ENCODE data around the gene ZNF524.
"Not testable (repeated sequence)": the region's sequence is repeated elsewhere in the genome, so short reads cannot be mapped to it uniquely, and the experiment has no call there.

ZNF524 gene

DNA sequence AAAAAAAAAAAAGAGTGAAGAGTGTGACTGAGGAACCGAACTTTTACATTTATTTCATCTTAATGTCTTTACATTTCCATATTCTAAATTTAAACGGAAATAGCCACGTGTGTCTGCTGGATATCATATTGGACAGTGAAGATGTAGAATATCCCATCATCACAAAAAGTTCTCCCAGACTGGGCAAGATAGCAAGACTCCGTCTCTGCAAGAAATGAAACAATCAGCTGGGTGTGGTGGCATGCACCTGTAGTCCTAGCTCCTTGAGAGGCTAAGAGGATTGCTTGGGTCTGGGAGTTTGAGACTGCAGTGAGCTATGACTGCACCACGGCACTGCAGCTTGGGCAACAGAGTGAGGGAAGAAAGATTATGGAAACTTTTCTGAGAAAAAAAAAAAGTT, 23.3 kb upstream of the ZNF524 start:
- H3K27me3 Mint-ChIP-seq: no peaks in the 10 kb centered on the region
- peaks cover 23 to 27% of the 10 kb centered on the region in 2 donors for H3K36me3 Mint-ChIP-seq
- H3K9me3 Mint-ChIP-seq: peaks cover 2 to 4% of the 10 kb centered on the region in 2 donors
- H3K4me3 Mint-ChIP-seq: no peak overlapping the region
- H3K4me1 Mint-ChIP-seq: peaks cover 15 to 17% of the 10 kb centered on the region in 2 donors
- H3K27ac Mint-ChIP-seq: no peak overlapping the region
- DNase-seq (no peak), ATAC-seq (replicated peaks) (no peak)

DNA sequence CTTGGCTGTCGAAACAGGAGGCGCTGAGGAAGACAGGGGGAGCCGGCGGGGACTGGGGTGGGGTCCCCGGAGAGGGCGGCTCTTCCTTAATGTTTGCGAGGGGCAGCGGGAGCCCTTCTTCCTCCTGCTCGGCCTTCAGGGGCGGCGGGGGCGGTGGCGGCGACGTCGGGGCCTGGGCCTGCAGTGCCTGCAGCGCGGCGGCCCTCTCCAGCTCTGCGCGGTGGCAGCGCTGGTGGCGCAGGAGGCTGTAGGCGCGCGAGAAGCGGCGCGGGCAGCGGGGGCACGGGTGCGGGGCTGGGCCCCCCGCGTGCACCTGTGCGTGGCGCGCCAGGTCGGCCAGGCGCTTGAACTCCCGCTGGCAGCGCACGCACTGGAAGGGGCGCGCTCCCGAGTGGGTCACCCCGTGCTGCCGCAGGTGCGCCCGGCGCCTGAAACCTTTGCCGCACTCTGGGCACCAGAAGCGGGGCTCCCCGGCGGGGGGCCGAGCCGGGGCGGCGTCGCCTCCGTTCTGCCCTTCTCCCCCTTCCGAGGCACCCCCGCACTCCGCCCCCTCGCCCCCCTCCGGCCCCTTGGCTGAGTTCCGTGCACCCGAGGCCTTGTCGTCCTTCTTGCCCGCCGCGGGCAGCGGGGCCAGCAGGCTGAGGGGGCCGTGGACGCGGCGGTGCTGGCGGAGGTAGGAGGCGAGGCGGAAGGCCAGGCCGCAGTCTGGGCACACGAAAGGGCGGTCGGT, 21.9 kb upstream of the ZNF524 start:
- H3K4me3 Mint-ChIP-seq: no peak overlapping the region
- H3K4me1 Mint-ChIP-seq: peaks cover 18 to 22% of the 10 kb centered on the region in 2 donors
- peaks cover 2 to 4% of the 10 kb centered on the region in 2 donors for H3K9me3 Mint-ChIP-seq
- DNase-seq: no peak
- peaks cover 23 to 27% of the 10 kb centered on the region in 2 donors for H3K36me3 Mint-ChIP-seq
- no peaks in the 10 kb centered on the region for H3K27me3 Mint-ChIP-seq
- no peak for ATAC-seq (replicated peaks)
- H3K27ac Mint-ChIP-seq: no peak overlapping the region

- Mint-ChIP-seq H3K9me3 (peaks cover 2 to 4% of the 10 kb centered on the region in 2 donors), H3K27me3 (no peaks in the 10 kb centered on the region), H3K36me3 (peaks cover 23 to 27% of the 10 kb centered on the region in 2 donors), H3K27ac (peak overlapping the region; percentile 90), H3K4me3 (peak overlapping the region; percentile 86 to 88), H3K4me1 (peaks cover 18 to 22% of the 10 kb centered on the region in 2 donors)
- ATAC-seq (replicated peaks) (no peak), DNase-seq (no peak)
Observed at GRCh38 chr19:55578761-55579747, 21.0 kb upstream of the ZNF524 start.

DNA sequence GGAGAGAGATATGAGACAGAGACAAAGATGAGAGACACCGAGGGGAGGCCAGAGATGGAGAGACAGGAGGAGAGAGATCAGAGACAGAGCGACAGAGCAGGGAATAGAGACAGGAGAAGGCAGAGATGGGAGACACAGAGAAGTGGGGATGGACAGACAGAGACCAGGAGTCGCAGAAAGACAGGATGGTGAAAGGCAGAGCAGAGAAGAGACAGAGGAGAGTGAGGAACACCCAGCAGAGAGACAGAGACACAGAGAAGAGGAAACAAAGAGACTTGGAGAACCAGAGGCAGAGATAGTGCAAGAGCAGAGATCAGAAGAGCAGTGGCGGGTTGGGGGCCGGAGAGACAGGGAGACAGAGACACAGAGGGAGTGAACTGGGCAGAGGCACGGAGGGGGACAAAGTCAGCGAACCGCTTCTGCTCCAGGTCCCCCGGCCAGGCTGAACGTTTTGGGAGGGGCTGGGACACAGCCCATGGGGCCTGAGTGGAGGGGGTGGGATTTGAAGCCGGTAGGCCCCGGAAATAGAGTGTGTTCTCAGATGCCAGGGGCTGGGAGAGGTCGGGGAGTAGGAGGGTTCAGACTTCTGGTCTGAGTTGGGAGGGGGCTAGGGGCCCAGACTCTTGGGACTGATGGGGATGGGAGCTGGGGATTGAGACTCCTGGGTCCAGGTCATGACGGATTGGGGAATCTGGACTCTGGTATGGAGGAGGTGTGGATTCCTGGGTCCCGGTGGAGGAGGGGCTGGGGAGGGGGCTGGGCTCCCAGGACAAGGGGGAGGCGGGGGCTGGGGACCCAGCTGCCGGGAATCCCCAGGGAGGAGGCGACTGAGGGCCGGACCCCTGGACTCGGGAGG, 20.1 kb upstream of the ZNF524 start:
- no peaks in the 10 kb centered on the region for H3K27me3 Mint-ChIP-seq
- peak; percentile 29 to 44 for ATAC-seq (replicated peaks)
- H3K4me3 Mint-ChIP-seq: peak overlapping the region; percentile 86 to 88

DNA sequence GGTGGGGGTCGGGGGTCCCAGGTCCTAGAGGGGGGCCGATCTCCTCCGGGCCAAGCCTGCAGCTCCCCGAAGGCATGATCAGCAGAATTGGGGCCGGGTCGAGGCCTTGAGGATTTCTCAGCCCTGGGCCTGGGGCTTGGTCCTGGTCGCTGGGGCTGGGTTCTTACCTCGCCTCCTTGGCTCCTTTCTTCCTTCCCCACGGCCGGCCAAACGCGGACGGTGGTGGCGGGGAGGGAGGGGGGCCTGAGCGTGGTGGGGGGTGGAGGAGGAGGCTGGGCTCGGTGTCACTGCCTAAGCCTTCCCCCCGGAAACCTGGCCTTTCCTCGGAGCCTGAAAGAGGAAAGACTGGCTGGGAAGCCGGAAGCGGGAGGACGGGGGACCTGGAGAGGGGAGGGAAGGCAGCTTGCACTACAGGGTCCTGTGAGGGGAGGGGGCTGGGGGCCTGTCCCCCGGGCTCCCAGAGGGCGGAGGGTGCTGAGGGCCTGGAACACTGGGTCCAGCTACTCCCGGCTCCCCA, 19.4 kb upstream of the ZNF524 start, which contains the start of gene ZNF579:
Gene ZNF579 (minus strand): TSS at position 221 of the 517 bp plus-strand sequence. CDS start 1,209 bp downstream, outside the sequence.
- Mint-ChIP-seq H3K4me1 (peaks cover 22 to 28% of the 10 kb centered on the region in 2 donors), H3K27me3 (no peaks in the 10 kb centered on the region), H3K27ac (peak within 1 kb of the TSS; percentile 91), H3K36me3 (peaks cover 23% of the 10 kb centered on the region in 2 donors), H3K4me3 (peak within 1 kb of the TSS; percentile 86 to 88), H3K9me3 (peaks cover 2 to 4% of the 10 kb centered on the region in 2 donors)
- DNase-seq (peak; percentile 79), ATAC-seq (replicated peaks) (peak; percentile 79 to 84)

More for the DNA sequence above, 20.1 kb upstream of the ZNF524 start:
- H3K36me3 Mint-ChIP-seq: peaks cover 23 to 27% of the 10 kb centered on the region in 2 donors
- no peak for DNase-seq
- peaks cover 2 to 4% of the 10 kb centered on the region in 2 donors for H3K9me3 Mint-ChIP-seq
- peak overlapping the region; percentile 90 for H3K27ac Mint-ChIP-seq
- peaks cover 18 to 22% of the 10 kb centered on the region in 2 donors for H3K4me1 Mint-ChIP-seq

- peaks cover 27 to 34% of the 10 kb centered on the region in 2 donors for H3K4me1 Mint-ChIP-seq
- H3K4me3 Mint-ChIP-seq: peak overlapping the region; percentile 86 to 88
- H3K9me3 Mint-ChIP-seq: no peaks in the 10 kb centered on the region
- DNase-seq (no peak), ATAC-seq (replicated peaks) (peak; percentile 62 to 69)
- no peaks in the 10 kb centered on the region for H3K27me3 Mint-ChIP-seq
- H3K27ac Mint-ChIP-seq: peak overlapping the region; percentile 91
- H3K36me3 Mint-ChIP-seq: peaks cover 18 to 19% of the 10 kb centered on the region in 2 donors
Observed at GRCh38 chr19:55581145-55581822, 18.8 kb upstream of the ZNF524 start.

DNA sequence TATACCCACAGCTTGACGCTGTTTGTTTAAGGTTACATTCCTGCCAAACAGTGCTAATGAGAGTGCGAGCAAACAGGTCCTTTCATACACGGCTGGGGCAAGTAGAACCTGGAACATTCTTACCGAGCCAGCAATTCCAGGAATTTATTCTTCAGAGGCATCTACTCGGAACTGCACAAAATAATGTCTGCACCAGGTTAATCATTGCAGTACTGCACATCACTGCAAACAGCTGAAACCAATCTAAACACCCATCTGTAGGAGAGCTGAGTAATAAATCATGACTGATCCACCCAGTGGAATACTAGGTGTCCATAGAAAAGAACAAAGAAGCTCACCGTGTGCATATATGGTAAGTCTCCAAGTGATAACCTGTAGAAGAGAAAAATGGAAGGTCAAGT, 18.3 kb upstream of the ZNF524 start:
- DNase-seq: no peak
- Mint-ChIP-seq H3K27ac (no peak overlapping the region), H3K36me3 (peaks cover 15% of the 10 kb centered on the region in 2 donors), H3K27me3 (no peaks in the 10 kb centered on the region), H3K4me3 (no peak overlapping the region), H3K9me3 (no peaks in the 10 kb centered on the region), H3K4me1 (peaks cover 31 to 39% of the 10 kb centered on the region in 2 donors)
- no peak for ATAC-seq (replicated peaks)

DNA sequence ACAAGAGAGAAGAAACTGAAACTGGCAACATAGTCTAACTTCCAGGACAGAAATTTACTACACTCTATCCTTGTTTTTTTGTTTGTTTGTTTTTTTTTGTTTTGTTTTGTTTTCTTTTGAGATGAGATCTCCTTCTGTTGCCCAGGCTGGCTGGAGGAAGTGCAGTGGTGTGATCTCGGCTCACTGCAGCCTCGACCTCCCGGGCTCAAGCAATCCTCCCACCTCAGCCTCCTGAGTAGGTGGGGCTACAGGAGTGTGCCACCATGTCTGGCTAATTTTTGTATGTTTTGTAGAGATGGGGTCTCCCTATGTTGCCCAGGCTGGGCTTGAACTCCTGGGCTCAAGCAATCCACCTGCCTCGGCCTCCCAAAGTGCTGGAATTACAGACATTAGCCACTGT, 17.8 kb upstream of the ZNF524 start:
- not testable (repeated sequence) for ATAC-seq (replicated peaks); DNase-seq; H3K9me3 Mint-ChIP-seq; H3K4me3 Mint-ChIP-seq; H3K27me3 Mint-ChIP-seq; H3K27ac Mint-ChIP-seq
- peaks cover 34 to 44% of the 10 kb centered on the region in 2 donors for H3K4me1 Mint-ChIP-seq
- H3K36me3 Mint-ChIP-seq: peaks cover 10% of the 10 kb centered on the region in 2 donors

- not testable (repeated sequence) for H3K36me3 Mint-ChIP-seq; H3K4me3 Mint-ChIP-seq; ATAC-seq (replicated peaks); H3K9me3 Mint-ChIP-seq; H3K27me3 Mint-ChIP-seq; DNase-seq; H3K27ac Mint-ChIP-seq
- peaks cover 36 to 47% of the 10 kb centered on the region in 2 donors for H3K4me1 Mint-ChIP-seq
Observed at GRCh38 chr19:55583897-55584296, 16.2 kb upstream of the ZNF524 start.

DNA sequence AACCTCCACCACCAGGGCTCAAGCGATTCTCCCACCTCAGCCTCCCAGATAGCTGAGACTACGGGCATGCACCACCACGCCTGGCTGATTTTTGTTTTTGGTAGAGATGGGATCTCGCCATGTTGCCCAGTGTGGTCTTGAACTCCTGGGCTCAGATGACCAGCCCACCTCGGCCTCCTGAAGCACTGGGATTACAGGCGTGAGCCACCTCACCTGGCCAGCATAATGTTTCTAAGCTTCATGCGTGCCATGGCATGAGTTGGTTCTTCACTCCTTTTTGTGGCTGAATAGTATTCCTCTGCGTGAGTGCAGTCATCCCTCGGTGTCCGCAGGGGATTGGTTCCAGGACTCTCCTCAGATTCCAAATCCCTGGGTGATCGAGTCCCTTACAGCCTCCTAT, 15.2 kb upstream of the ZNF524 start:
- ATAC-seq (replicated peaks): no peak
- peaks cover 1 to 2% of the 10 kb centered on the region in 2 donors for H3K36me3 Mint-ChIP-seq
- H3K9me3 Mint-ChIP-seq: no peaks in the 10 kb centered on the region
- peaks cover 32 to 42% of the 10 kb centered on the region in 2 donors for H3K4me1 Mint-ChIP-seq
- H3K4me3 Mint-ChIP-seq: no peak overlapping the region
- H3K27ac Mint-ChIP-seq: peak overlapping the region; percentile 42
- DNase-seq: no peak
- no peaks in the 10 kb centered on the region for H3K27me3 Mint-ChIP-seq

- DNase-seq (peak; percentile 32), ATAC-seq (replicated peaks) (peak; percentile 33 to 56)
- no peaks in the 10 kb centered on the region for H3K27me3 Mint-ChIP-seq
- H3K4me1 Mint-ChIP-seq: peaks cover 30 to 38% of the 10 kb centered on the region in 2 donors
- H3K36me3 Mint-ChIP-seq: no peaks in the 10 kb centered on the region
- H3K9me3 Mint-ChIP-seq: no peaks in the 10 kb centered on the region
- peak overlapping the region; percentile 42 for H3K27ac Mint-ChIP-seq
- H3K4me3 Mint-ChIP-seq: peak overlapping the region; percentile 84 to 86
Observed at GRCh38 chr19:55585658-55586339, 14.3 kb upstream of the ZNF524 start.

DNA sequence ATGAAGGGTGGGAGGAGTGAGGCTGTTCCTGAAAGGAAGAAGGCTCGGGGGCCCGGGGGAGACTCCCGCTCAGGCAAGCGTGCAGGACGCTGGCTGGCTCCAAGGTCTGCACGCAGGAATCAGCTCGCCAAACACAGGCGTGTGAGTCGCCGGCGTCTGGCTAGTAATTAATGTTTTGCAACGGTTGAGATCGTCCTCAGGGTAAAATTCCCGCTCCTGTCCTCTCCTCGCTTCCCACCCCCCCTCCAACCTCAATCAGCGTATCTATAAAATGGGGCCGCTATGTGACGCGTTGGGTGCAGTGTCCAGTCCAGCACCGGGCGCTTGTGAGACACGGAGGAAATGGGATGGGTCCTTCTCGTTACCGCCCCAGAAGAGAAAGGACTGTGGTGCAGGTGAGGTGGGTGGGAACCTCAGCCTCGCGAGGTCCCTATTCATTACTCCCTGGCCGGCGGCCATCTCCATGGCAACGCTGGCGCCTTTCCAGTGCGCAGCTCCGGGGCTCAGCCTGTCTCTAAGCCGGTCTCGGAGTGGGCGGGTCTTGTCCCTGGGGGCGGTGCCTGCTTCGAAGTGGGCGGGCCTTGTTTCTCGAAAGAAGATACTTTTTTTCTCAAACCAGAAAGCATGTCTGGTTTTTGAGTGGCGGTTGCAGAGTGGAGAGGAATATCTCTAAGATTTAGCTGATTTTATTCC, 13.0 kb upstream of the ZNF524 start:
- Mint-ChIP-seq H3K27ac (peak overlapping the region; percentile 82), H3K9me3 (no peaks in the 10 kb centered on the region), H3K4me1 (peaks cover 20 to 33% of the 10 kb centered on the region in 2 donors), H3K4me3 (peak overlapping the region; percentile 84 to 86), H3K27me3 (no peaks in the 10 kb centered on the region), H3K36me3 (peaks cover 8 to 9% of the 10 kb centered on the region in 2 donors)
- DNase-seq (peak; percentile 92), ATAC-seq (replicated peaks) (peak; percentile 98)

Measured in stimulated activated naive B cell treated with anti-CD40 and anti-IgM and Interleukin-4, amounts not matched to agents 10 μg/mL and 1 μg/mL and 100 μg/mL, for 72 hours (primary cell).